Measurements from ENCODE around the gene ZNF648.

Gene ZNF648

GRCh38 chr1:182086620-182087019 lies 25.1 kb upstream of the ZNF648 start:
- no peaks in the 10 kb centered on the region for H3K9me3 Mint-ChIP-seq
- peaks cover 27% of the 10 kb centered on the region for H3K4me1 Mint-ChIP-seq
- H3K27me3 Mint-ChIP-seq = no peaks in the 10 kb centered on the region
- ATAC-seq (no peak), DNase-seq (no peak)
- no peak overlapping the region for H3K27ac Mint-ChIP-seq
- no peaks in the 10 kb centered on the region for H3K36me3 Mint-ChIP-seq (ENCODE audit: low read depth)
- no peak overlapping the region for H3K4me3 Mint-ChIP-seq

GRCh38 chr1:182086136-182086535 lies 24.6 kb upstream of the ZNF648 start:
- no peak for DNase-seq
- H3K27me3 Mint-ChIP-seq = no peaks in the 10 kb centered on the region

GRCh38 chr1:182085726-182086125 lies 24.2 kb upstream of the ZNF648 start:
- ATAC-seq = no peak
- Mint-ChIP-seq H3K9me3 (no peaks in the 10 kb centered on the region), H3K36me3 (ENCODE audit: low read depth) (no peaks in the 10 kb centered on the region), H3K27me3 (no peaks in the 10 kb centered on the region), H3K4me1 (peaks cover 27% of the 10 kb centered on the region), H3K4me3 (no peak overlapping the region), H3K27ac (no peak overlapping the region)
- no peak for DNase-seq

More at GRCh38 chr1:182086136-182086535, 24.6 kb upstream of the ZNF648 start:
- Mint-ChIP-seq H3K4me1 (peaks cover 27% of the 10 kb centered on the region), H3K27ac (no peak overlapping the region), H3K36me3 (ENCODE audit: low read depth) (no peaks in the 10 kb centered on the region), H3K4me3 (no peak overlapping the region), H3K9me3 (no peaks in the 10 kb centered on the region)
- no peak for ATAC-seq

GRCh38 chr1:182084487-182085316 lies 23.2 kb upstream of the ZNF648 start:
- no peak overlapping the region for H3K4me3 Mint-ChIP-seq
- no peaks in the 10 kb centered on the region for H3K36me3 Mint-ChIP-seq (ENCODE audit: low read depth)
- ATAC-seq = peak; percentile 84
- peaks cover 27% of the 10 kb centered on the region for H3K4me1 Mint-ChIP-seq
- H3K27ac Mint-ChIP-seq = no peak overlapping the region
- peak; percentile 78 for DNase-seq
- H3K9me3 Mint-ChIP-seq = no peaks in the 10 kb centered on the region
- H3K27me3 Mint-ChIP-seq = no peaks in the 10 kb centered on the region

- H3K4me3 Mint-ChIP-seq = no peak overlapping the region
- no peaks in the 10 kb centered on the region for H3K36me3 Mint-ChIP-seq (ENCODE audit: low read depth)
- H3K27ac Mint-ChIP-seq = no peak overlapping the region
- DNase-seq = no peak
- peaks cover 27% of the 10 kb centered on the region for H3K4me1 Mint-ChIP-seq
- no peak for ATAC-seq
- H3K9me3 Mint-ChIP-seq = no peaks in the 10 kb centered on the region
- H3K27me3 Mint-ChIP-seq = no peaks in the 10 kb centered on the region
These were observed 22.5 kb upstream of the ZNF648 start for GRCh38 chr1:182083851-182084486.

- ATAC-seq (no peak), DNase-seq (peak; percentile 25)
- H3K4me3 Mint-ChIP-seq = no peak overlapping the region
These were observed 19.6 kb upstream of the ZNF648 start for GRCh38 chr1:182080955-182081582.

GRCh38 chr1:182080040-182080439 lies 18.5 kb upstream of the ZNF648 start:
- DNase-seq (no peak), ATAC-seq (no peak)
- Mint-ChIP-seq H3K27ac (no peak overlapping the region), H3K9me3 (no peaks in the 10 kb centered on the region), H3K4me3 (no peak overlapping the region), H3K27me3 (peaks cover 1% of the 10 kb centered on the region), H3K36me3 (ENCODE audit: low read depth) (no peaks in the 10 kb centered on the region), H3K4me1 (peaks cover 6% of the 10 kb centered on the region)

More at GRCh38 chr1:182080955-182081582, 19.6 kb upstream of the ZNF648 start:
- Mint-ChIP-seq H3K27me3 (no peaks in the 10 kb centered on the region), H3K36me3 (ENCODE audit: low read depth) (no peaks in the 10 kb centered on the region), H3K27ac (no peak overlapping the region), H3K9me3 (no peaks in the 10 kb centered on the region), H3K4me1 (peaks cover 7% of the 10 kb centered on the region)

GRCh38 chr1:182071924-182072323 lies 10.4 kb upstream of the ZNF648 start:
- DNase-seq (no peak), ATAC-seq (no peak)
- H3K36me3 Mint-ChIP-seq (ENCODE audit: low read depth) = no peaks in the 10 kb centered on the region
- H3K27me3 Mint-ChIP-seq = peaks cover 13% of the 10 kb centered on the region
- H3K27ac Mint-ChIP-seq = no peak overlapping the region
- H3K4me1 Mint-ChIP-seq = no peaks in the 10 kb centered on the region
- H3K9me3 Mint-ChIP-seq = no peaks in the 10 kb centered on the region
- H3K4me3 Mint-ChIP-seq = no peak overlapping the region

- no peaks in the 10 kb centered on the region for H3K36me3 Mint-ChIP-seq (ENCODE audit: low read depth)
- H3K4me1 Mint-ChIP-seq = no peaks in the 10 kb centered on the region
- peak; percentile 54 for DNase-seq
- H3K27me3 Mint-ChIP-seq = peaks cover 15% of the 10 kb centered on the region
- H3K27ac Mint-ChIP-seq = no peak overlapping the region
- no peaks in the 10 kb centered on the region for H3K9me3 Mint-ChIP-seq
- ATAC-seq = peak; percentile 72
- no peak overlapping the region for H3K4me3 Mint-ChIP-seq
These were observed 7.5 kb upstream of the ZNF648 start for GRCh38 chr1:182069028-182069466.

GRCh38 chr1:182066934-182067333 lies 5.4 kb upstream of the ZNF648 start:
- Mint-ChIP-seq H3K4me3 (no peak overlapping the region), H3K4me1 (no peaks in the 10 kb centered on the region), H3K27ac (no peak overlapping the region), H3K36me3 (ENCODE audit: low read depth) (no peaks in the 10 kb centered on the region), H3K9me3 (no peaks in the 10 kb centered on the region), H3K27me3 (peaks cover 26% of the 10 kb centered on the region)
- ATAC-seq (no peak), DNase-seq (no peak)

- ATAC-seq (no peak), DNase-seq (no peak)
- H3K27me3 Mint-ChIP-seq = peaks cover 32% of the 10 kb centered on the region
- H3K36me3 Mint-ChIP-seq (ENCODE audit: low read depth) = no peaks in the 10 kb centered on the region
- H3K27ac Mint-ChIP-seq = no peak overlapping the region
- no peak overlapping the region for H3K4me3 Mint-ChIP-seq
- no peaks in the 10 kb centered on the region for H3K4me1 Mint-ChIP-seq
- no peaks in the 10 kb centered on the region for H3K9me3 Mint-ChIP-seq
These were observed 3.8 kb upstream of the ZNF648 start for GRCh38 chr1:182065126-182065845.

GRCh38 chr1:182064611-182065010 lies 3.1 kb upstream of the ZNF648 start:
- peaks cover 32% of the 10 kb centered on the region for H3K27me3 Mint-ChIP-seq
- no peaks in the 10 kb centered on the region for H3K36me3 Mint-ChIP-seq (ENCODE audit: low read depth)
- no peaks in the 10 kb centered on the region for H3K9me3 Mint-ChIP-seq
- no peak for DNase-seq
- ATAC-seq = no peak
- no peak overlapping the region for H3K4me3 Mint-ChIP-seq
- no peaks in the 10 kb centered on the region for H3K4me1 Mint-ChIP-seq
- no peak overlapping the region for H3K27ac Mint-ChIP-seq

GRCh38 chr1:182062223-182062622 lies 711 bp upstream of the ZNF648 start:
- ATAC-seq (no peak), DNase-seq (no peak)
- Mint-ChIP-seq H3K9me3 (no peaks in the 10 kb centered on the region), H3K4me3 (no peak overlapping the region), H3K27me3 (peaks cover 41% of the 10 kb centered on the region), H3K36me3 (ENCODE audit: low read depth) (no peaks in the 10 kb centered on the region), H3K27ac (no peak overlapping the region), H3K4me1 (no peaks in the 10 kb centered on the region)

- Mint-ChIP-seq H3K4me3 (no peak overlapping the region), H3K27ac (no peak overlapping the region), H3K4me1 (no peaks in the 10 kb centered on the region), H3K27me3 (peaks cover 51% of the 10 kb centered on the region), H3K36me3 (ENCODE audit: low read depth) (no peaks in the 10 kb centered on the region), H3K9me3 (no peaks in the 10 kb centered on the region)
- DNase-seq (no peak), ATAC-seq (no peak)
These were observed 635 bp downstream of the ZNF648 start for GRCh38 chr1:182060877-182061276.
